ENCODE data around the gene VSX2. TPM values are rescaled to one million over a fixed set of nuclear protein-coding genes. Genes with fewer than 3 reads are reported as not detected.

Gene VSX2
- total and polyA plus RNA-seq, 2 experiments from 2014 or later = 0.49 to 0.52 TPM

DNA sequence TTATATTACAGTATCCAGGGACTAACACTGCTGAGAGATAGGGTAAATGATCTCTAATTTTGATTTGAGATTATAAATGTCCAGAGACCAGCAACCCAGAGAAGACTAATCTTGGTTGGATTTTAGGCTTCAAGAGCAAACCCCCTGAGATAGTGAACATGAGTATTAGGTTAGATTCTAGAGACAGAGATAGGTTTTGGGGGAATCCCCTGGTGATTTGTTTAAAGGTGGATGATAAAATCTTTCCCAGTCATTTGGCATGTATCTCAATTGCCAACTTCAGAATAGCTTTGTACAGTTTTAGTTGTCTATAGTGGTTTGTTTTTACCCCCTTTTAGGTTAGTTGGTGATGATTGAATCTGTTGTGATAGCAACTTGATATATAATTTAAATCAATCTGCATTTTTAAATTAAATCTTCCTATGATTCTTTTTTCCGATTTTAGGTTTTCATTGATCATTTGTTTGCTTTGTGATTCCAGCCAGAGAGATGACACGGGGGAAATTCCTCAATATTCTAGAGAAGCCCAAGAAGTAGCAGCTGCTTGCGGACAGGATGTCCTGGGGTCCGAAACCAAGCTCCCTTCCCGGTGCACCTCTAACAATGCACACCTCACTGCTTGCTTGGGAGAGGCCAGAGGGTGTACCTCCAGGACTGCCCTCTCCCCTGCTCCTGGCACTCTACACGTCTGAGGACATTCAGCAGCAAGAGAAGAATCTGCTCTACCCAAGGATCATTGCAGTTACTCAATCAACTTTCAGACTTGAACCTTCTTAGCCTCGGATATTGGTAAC is 40.6 kb upstream of the VSX2 start:
- Mint-ChIP-seq H3K9me3 (no peaks in the 10 kb centered on the region), H3K4me1 (no peaks in the 10 kb centered on the region), H3K36me3 (ENCODE audit: low read depth) (0 out of 3 replicates have a peak, but pooled peaks cover 6% of the 10 kb centered on the region), H3K4me3 (no peak overlapping the region), H3K27ac (no peak overlapping the region), H3K27me3 (ENCODE audit: insufficient read depth, low read depth, poor library complexity) (peaks cover 2% of the 10 kb centered on the region)
- Histone ChIP-seq H3K79me2 (replicated peaks; ENCODE audit: insufficient read depth) (no peaks in the 10 kb centered on the region), H3K9me2 (ENCODE audit: insufficient read depth) (no peaks in the 10 kb centered on the region), H3F3A (replicated peaks; ENCODE audit: low read depth) (no peaks in the 10 kb centered on the region), H2AFZ (no peak overlapping the region), H3K4me1 (ENCODE audit: insufficient read depth) (no peaks in the 10 kb centered on the region), H3K27me3 (ENCODE audit: insufficient read depth) (no peaks in the 10 kb centered on the region), H3K36me3 (ENCODE audit: insufficient read depth) (peaks cover 6% of the 10 kb centered on the region; the same call in 1 of the 2 replicates), H3K4me3 (no peak overlapping the region), H4K20me1 (replicated peaks; ENCODE audit: insufficient read depth) (no peaks in the 10 kb centered on the region; the same call in 1 of the 2 replicates), H3K4me2 (no peak overlapping the region), H3K27ac (ENCODE audit: low read depth) (no peak overlapping the region)
- ATAC-seq (no peak), DNase-seq (ENCODE audit: low spot score) (no peak)
- no peak for TF ChIP-seq STAT1 (IDR thresholded peaks at IDR 0.05; ENCODE audit: unreplicated experiment)
- TF ChIP-seq, protein P1, sequence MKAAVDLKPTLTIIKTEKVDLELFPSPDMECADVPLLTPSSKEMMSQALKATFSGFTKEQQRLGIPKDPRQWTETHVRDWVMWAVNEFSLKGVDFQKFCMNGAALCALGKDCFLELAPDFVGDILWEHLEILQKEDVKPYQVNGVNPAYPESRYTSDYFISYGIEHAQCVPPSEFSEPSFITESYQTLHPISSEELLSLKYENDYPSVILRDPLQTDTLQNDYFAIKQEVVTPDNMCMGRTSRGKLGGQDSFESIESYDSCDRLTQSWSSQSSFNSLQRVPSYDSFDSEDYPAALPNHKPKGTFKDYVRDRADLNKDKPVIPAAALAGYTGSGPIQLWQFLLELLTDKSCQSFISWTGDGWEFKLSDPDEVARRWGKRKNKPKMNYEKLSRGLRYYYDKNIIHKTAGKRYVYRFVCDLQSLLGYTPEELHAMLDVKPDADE (IDR thresholded peaks at IDR 0.05) = no peak
- no peak for TF ChIP-seq ZNF114 (CRISPR knock-in tag; IDR thresholded peaks at IDR 0.05)
- no peak for TF ChIP-seq CREB1 (CRISPR knock-in tag; IDR thresholded peaks at IDR 0.05; ENCODE audit: low read depth)
- TF ChIP-seq, protein P2, sequence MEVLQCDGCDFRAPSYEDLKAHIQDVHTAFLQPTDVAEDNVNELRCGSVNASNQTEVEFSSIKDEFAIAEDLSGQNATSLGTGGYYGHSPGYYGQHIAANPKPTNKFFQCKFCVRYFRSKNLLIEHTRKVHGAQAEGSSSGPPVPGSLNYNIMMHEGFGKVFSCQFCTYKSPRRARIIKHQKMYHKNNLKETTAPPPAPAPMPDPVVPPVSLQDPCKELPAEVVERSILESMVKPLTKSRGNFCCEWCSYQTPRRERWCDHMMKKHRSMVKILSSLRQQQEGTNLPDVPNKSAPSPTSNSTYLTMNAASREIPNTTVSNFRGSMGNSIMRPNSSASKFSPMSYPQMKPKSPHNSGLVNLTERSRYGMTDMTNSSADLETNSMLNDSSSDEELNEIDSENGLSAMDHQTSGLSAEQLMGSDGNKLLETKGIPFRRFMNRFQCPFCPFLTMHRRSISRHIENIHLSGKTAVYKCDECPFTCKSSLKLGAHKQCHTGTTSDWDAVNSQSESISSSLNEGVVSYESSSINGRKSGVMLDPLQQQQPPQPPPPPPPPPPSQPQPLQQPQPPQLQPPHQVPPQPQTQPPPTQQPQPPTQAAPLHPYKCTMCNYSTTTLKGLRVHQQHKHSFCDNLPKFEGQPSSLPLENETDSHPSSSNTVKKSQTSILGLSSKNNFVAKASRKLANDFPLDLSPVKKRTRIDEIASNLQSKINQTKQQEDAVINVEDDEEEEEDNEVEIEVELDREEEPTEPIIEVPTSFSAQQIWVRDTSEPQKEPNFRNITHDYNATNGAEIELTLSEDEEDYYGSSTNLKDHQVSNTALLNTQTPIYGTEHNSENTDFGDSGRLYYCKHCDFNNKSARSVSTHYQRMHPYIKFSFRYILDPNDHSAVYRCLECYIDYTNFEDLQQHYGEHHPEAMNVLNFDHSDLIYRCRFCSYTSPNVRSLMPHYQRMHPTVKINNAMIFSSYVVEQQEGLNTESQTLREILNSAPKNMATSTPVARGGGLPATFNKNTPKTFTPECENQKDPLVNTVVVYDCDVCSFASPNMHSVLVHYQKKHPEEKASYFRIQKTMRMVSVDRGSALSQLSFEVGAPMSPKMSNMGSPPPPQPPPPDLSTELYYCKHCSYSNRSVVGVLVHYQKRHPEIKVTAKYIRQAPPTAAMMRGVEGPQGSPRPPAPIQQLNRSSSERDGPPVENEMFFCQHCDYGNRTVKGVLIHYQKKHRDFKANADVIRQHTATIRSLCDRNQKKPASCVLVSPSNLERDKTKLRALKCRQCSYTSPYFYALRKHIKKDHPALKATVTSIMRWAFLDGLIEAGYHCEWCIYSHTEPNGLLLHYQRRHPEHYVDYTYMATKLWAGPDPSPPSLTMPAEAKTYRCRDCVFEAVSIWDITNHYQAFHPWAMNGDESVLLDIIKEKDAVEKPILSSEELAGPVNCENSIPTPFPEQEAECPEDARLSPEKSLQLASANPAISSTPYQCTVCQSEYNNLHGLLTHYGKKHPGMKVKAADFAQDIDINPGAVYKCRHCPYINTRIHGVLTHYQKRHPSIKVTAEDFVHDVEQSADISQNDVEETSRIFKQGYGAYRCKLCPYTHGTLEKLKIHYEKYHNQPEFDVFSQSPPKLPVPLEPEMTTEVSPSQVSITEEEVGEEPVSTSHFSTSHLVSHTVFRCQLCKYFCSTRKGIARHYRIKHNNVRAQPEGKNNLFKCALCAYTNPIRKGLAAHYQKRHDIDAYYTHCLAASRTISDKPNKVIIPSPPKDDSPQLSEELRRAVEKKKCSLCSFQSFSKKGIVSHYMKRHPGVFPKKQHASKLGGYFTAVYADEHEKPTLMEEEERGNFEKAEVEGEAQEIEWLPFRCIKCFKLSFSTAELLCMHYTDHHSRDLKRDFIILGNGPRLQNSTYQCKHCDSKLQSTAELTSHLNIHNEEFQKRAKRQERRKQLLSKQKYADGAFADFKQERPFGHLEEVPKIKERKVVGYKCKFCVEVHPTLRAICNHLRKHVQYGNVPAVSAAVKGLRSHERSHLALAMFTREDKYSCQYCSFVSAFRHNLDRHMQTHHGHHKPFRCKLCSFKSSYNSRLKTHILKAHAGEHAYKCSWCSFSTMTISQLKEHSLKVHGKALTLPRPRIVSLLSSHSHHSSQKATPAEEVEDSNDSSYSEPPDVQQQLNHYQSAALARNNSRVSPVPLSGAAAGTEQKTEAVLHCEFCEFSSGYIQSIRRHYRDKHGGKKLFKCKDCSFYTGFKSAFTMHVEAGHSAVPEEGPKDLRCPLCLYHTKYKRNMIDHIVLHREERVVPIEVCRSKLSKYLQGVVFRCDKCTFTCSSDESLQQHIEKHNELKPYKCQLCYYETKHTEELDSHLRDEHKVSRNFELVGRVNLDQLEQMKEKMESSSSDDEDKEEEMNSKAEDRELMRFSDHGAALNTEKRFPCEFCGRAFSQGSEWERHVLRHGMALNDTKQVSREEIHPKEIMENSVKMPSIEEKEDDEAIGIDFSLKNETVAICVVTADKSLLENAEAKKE (CRISPR knock-in tag; IDR thresholded peaks at IDR 0.05) = no peak
- no peak for TF ChIP-seq EZH2phosphoT487 (IDR thresholded peaks at IDR 0.05; ENCODE audit: unreplicated experiment)
- TF ChIP-seq, protein P3, sequence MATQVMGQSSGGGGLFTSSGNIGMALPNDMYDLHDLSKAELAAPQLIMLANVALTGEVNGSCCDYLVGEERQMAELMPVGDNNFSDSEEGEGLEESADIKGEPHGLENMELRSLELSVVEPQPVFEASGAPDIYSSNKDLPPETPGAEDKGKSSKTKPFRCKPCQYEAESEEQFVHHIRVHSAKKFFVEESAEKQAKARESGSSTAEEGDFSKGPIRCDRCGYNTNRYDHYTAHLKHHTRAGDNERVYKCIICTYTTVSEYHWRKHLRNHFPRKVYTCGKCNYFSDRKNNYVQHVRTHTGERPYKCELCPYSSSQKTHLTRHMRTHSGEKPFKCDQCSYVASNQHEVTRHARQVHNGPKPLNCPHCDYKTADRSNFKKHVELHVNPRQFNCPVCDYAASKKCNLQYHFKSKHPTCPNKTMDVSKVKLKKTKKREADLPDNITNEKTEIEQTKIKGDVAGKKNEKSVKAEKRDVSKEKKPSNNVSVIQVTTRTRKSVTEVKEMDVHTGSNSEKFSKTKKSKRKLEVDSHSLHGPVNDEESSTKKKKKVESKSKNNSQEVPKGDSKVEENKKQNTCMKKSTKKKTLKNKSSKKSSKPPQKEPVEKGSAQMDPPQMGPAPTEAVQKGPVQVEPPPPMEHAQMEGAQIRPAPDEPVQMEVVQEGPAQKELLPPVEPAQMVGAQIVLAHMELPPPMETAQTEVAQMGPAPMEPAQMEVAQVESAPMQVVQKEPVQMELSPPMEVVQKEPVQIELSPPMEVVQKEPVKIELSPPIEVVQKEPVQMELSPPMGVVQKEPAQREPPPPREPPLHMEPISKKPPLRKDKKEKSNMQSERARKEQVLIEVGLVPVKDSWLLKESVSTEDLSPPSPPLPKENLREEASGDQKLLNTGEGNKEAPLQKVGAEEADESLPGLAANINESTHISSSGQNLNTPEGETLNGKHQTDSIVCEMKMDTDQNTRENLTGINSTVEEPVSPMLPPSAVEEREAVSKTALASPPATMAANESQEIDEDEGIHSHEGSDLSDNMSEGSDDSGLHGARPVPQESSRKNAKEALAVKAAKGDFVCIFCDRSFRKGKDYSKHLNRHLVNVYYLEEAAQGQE (IDR thresholded peaks at IDR 0.05; ENCODE audit: unreplicated experiment) = no peak
- TF ChIP-seq JUNB (IDR thresholded peaks at IDR 0.05; ENCODE audit: unreplicated experiment) = no peak
- no peak for TF ChIP-seq POLR2AphosphoS5 (IDR thresholded peaks at IDR 0.05; ENCODE audit: low read depth)
- TF ChIP-seq EZH2 (IDR thresholded peaks at IDR 0.05; ENCODE audit: low read depth, unreplicated experiment) = no peak
- TF ChIP-seq, protein P4, sequence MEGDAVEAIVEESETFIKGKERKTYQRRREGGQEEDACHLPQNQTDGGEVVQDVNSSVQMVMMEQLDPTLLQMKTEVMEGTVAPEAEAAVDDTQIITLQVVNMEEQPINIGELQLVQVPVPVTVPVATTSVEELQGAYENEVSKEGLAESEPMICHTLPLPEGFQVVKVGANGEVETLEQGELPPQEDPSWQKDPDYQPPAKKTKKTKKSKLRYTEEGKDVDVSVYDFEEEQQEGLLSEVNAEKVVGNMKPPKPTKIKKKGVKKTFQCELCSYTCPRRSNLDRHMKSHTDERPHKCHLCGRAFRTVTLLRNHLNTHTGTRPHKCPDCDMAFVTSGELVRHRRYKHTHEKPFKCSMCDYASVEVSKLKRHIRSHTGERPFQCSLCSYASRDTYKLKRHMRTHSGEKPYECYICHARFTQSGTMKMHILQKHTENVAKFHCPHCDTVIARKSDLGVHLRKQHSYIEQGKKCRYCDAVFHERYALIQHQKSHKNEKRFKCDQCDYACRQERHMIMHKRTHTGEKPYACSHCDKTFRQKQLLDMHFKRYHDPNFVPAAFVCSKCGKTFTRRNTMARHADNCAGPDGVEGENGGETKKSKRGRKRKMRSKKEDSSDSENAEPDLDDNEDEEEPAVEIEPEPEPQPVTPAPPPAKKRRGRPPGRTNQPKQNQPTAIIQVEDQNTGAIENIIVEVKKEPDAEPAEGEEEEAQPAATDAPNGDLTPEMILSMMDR (conservative IDR thresholded peaks at IDR 0.05; ENCODE audit: low read depth in 2 of 2) = no peak
- no peak for TF ChIP-seq NANOG (IDR thresholded peaks at IDR 0.05; ENCODE audit: borderline replicate concordance)
- TF ChIP-seq ZNF331 (CRISPR knock-in tag; IDR thresholded peaks at IDR 0.05; ENCODE audit: low read depth) = no peak
